ENCODE measurements around the gene NUP37.
"Not testable (repeated sequence)": the region's sequence is repeated elsewhere in the genome, so short reads cannot be mapped to it uniquely, and the experiment has no call there.

The NUP37 gene

GRCh38 chr12:102096855-102097254 is 23.1 kb downstream of the NUP37 start:
- intact Hi-C loops (cut with DNase I) = no loop called here
- no peak for DNase-seq

GRCh38 chr12:102095677-102096263 is 24.1 kb downstream of the NUP37 start:
- peak in 3 of 42 donors; percentile 6 to 18 (median 7) for DNase-seq
- intact Hi-C loops (cut with DNase I) = no loop called here

- no peak for DNase-seq
- intact Hi-C loops (cut with DNase I) = no loop called here
Observed at GRCh38 chr12:102093319-102093718, 26.6 kb downstream of the NUP37 start.

GRCh38 chr12:102089228-102089835 is 30.6 kb downstream of the NUP37 start:
- intact Hi-C loops (cut with DNase I); DNase-seq: not testable (repeated sequence)

- intact Hi-C loops (cut with DNase I) = no loop called here
Observed at GRCh38 chr12:102080842-102081241, 39.1 kb downstream of the NUP37 start.

GRCh38 chr12:102072092-102072491 is 47.8 kb downstream of the NUP37 start:
- intact Hi-C loops (cut with DNase I); DNase-seq: not testable (repeated sequence)

More at GRCh38 chr12:102080842-102081241, 39.1 kb downstream of the NUP37 start:
- no peak for DNase-seq

- intact Hi-C loops (cut with DNase I) = no loop called here
- no peak for DNase-seq
Observed at GRCh38 chr12:102069707-102070106, 50.2 kb downstream of the NUP37 start.

GRCh38 chr12:102067574-102068258 is 52.2 kb downstream of the NUP37 start:
- no peak for DNase-seq
- intact Hi-C loops (cut with DNase I) = no loop called here

GRCh38 chr12:102064476-102064875 is 55.4 kb downstream of the NUP37 start:
- intact Hi-C loops (cut with DNase I) = no loop called here
- no peak for DNase-seq

GRCh38 chr12:102063069-102063468 is 56.8 kb downstream of the NUP37 start:
- intact Hi-C loops (cut with DNase I) = no loop called here

GRCh38 chr12:102062419-102062806 is 57.5 kb downstream of the NUP37 start:
- peak in 1 of 42 donors; percentile 15 for DNase-seq
- intact Hi-C loops (cut with DNase I) = no loop called here

More at GRCh38 chr12:102063069-102063468, 56.8 kb downstream of the NUP37 start:
- no peak for DNase-seq

GRCh38 chr12:102061560-102062418 is 58.1 kb downstream of the NUP37 start, which contains the start of gene WASHC3:
TSS of gene WASHC3 (minus strand) at chr12:102061991. CDS start at chr12:102061962, 29 bp downstream.
- DNase-seq = peak; percentile 95 to 99 (median 98)
- intact Hi-C loops (cut with DNase I) = no loop called here

GRCh38 chr12:102061096-102061559 is 58.8 kb downstream of the NUP37 start:
- intact Hi-C loops (cut with DNase I) = no loop called here
- no peak for DNase-seq

- intact Hi-C loops (cut with DNase I) = no loop called here
- no peak for DNase-seq
Observed at GRCh38 chr12:102059343-102059742, 60.6 kb downstream of the NUP37 start.

- no peak for DNase-seq
Observed at GRCh38 chr12:102054345-102054744, 65.6 kb downstream of the NUP37 start.

GRCh38 chr12:102053062-102053349 is 66.9 kb downstream of the NUP37 start:
- intact Hi-C loops (cut with DNase I) = no loop called here
- DNase-seq = no peak

More at GRCh38 chr12:102054345-102054744, 65.6 kb downstream of the NUP37 start:
- intact Hi-C loops (cut with DNase I) = no loop called here

GRCh38 chr12:102052192-102053061 is 67.5 kb downstream of the NUP37 start:
- intact Hi-C loops (cut with DNase I) = no loop called here
- no peak for DNase-seq

GRCh38 chr12:102051431-102051965 is 68.4 kb downstream of the NUP37 start:
- no peak for DNase-seq
- intact Hi-C loops (cut with DNase I) = no loop called here

All from head of caudate nucleus (tissue), 42 donors.